ENCODE results near the gene NINL. TPM values are rescaled to one million over a fixed set of nuclear protein-coding genes. Genes with fewer than 3 reads are reported as not detected.

The NINL gene
- total RNA-seq, 6 experiments from 2014 or later = 3.6 to 16.0 (median 7.1) TPM

- TF ChIP-seq POLR2A (IDR thresholded peaks at IDR 0.05) (no peak), CTCF (IDR thresholded peaks at IDR 0.05) (no peak)
- H3K27ac ChIP-seq = peak overlapping the region in 1 of 3 donors; percentile 4
Observed at GRCh38 chr20:25525295-25525694, 60.0 kb downstream of the NINL start.

GRCh38 chr20:25521382-25521781 lies 63.9 kb downstream of the NINL start:
- ATAC-seq = peak; percentile 37 to 71 (median 42)
- 66% methylated on average over 2 of the region's 2 CpGs for WGBS (ENCODE audit: insufficient coverage, low coverage, low lambda C conversion rate, missing lambda C conversion rate)
- intact Hi-C loops (cut with DNase I) = no loop called here

More at GRCh38 chr20:25525295-25525694, 60.0 kb downstream of the NINL start:
- DNase-seq = no peak
- WGBS (ENCODE audit: insufficient coverage, low coverage, low lambda C conversion rate, missing lambda C conversion rate) = 84% methylated on average over 6 of the region's 6 CpGs
- peaks cover 0 to 9% (median 4%) of the 10 kb centered on the region in 4 donors for H3K4me1 ChIP-seq
- no peaks in the 10 kb centered on the region for H3K27me3 ChIP-seq
- H3K36me3 ChIP-seq = no peaks in the 10 kb centered on the region
- H3K9me3 ChIP-seq = no peaks in the 10 kb centered on the region
- H3K4me3 ChIP-seq = no peak overlapping the region
- no peak for ATAC-seq
- intact Hi-C loops (cut with DNase I) = no loop called here

GRCh38 chr20:25517124-25517523 lies 68.2 kb downstream of the NINL start:
- H3K4me3 ChIP-seq = no peak overlapping the region
- intact Hi-C loops (cut with DNase I) = no loop called here
- ATAC-seq (no peak), DNase-seq (no peak)
- peaks cover 0 to 7% (median 3%) of the 10 kb centered on the region in 4 donors for H3K36me3 ChIP-seq
- no peaks in the 10 kb centered on the region for H3K27me3 ChIP-seq
- WGBS (ENCODE audit: insufficient coverage, low coverage, low lambda C conversion rate, missing lambda C conversion rate) = 71% methylated on average over 2 of the region's 3 CpGs
- TF ChIP-seq CTCF (IDR thresholded peaks at IDR 0.05) (no peak), POLR2A (IDR thresholded peaks at IDR 0.05) (no peak)
- peaks cover 0 to 2% (median 0%) of the 10 kb centered on the region in 4 donors for H3K9me3 ChIP-seq
- H3K27ac ChIP-seq = no peak overlapping the region
- peaks cover 0 to 9% (median 4%) of the 10 kb centered on the region in 4 donors for H3K4me1 ChIP-seq

More at GRCh38 chr20:25521382-25521781, 63.9 kb downstream of the NINL start:
- no peaks in the 10 kb centered on the region for H3K36me3 ChIP-seq
- no peak overlapping the region for H3K4me3 ChIP-seq
- DNase-seq = no peak
- H3K27me3 ChIP-seq = no peaks in the 10 kb centered on the region
- H3K27ac ChIP-seq = no peak overlapping the region
- no peaks in the 10 kb centered on the region for H3K9me3 ChIP-seq
- TF ChIP-seq POLR2A (IDR thresholded peaks at IDR 0.05) (no peak), CTCF (IDR thresholded peaks at IDR 0.05) (no peak)
- H3K4me1 ChIP-seq = peaks cover 0 to 9% (median 4%) of the 10 kb centered on the region in 4 donors

GRCh38 chr20:25514747-25515340 lies 70.5 kb downstream of the NINL start:
- H3K4me1 ChIP-seq = no peaks in the 10 kb centered on the region
- DNase-seq (no peak), ATAC-seq (no peak)
- intact Hi-C loops (cut with DNase I) = no loop called here
- H3K27me3 ChIP-seq = no peaks in the 10 kb centered on the region
- no peak overlapping the region for H3K4me3 ChIP-seq
- H3K27ac ChIP-seq = no peak overlapping the region
- peaks cover 0 to 2% (median 0%) of the 10 kb centered on the region in 4 donors for H3K9me3 ChIP-seq
- peaks cover 0 to 12% (median 6%) of the 10 kb centered on the region in 4 donors for H3K36me3 ChIP-seq
- TF ChIP-seq CTCF (IDR thresholded peaks at IDR 0.05) (no peak), POLR2A (IDR thresholded peaks at IDR 0.05) (no peak)
- WGBS (ENCODE audit: insufficient coverage, low coverage, low lambda C conversion rate, missing lambda C conversion rate) = 80% methylated on average over 1 of the region's 2 CpGs

Data from right lobe of liver (tissue), 6 donors.